Osteoblast (primary cell): Measurements from ENCODE around the gene MPPED2. TPM values are rescaled to one million over a fixed set of nuclear protein-coding genes. Genes with fewer than 3 reads are reported as not detected.

ENCODE experiments used
- DNase-seq: peaks from one replicate; pipeline ENCODE4 v3.0.0; 2011; ENCODE audit warnings: low spot score, mixed read lengths; ENCODE audit not compliant: insufficient read length; ENCODE audit errors: missing footprints
- H2AFZ ChIP-seq: 2 replicates; pipeline ENCODE4 v1.6.0; 2011; ENCODE audit warnings: mild to moderate bottlenecking, low read length
- H3K27ac ChIP-seq: 2 replicates; pipeline ENCODE4 v1.5.1; 2011; ENCODE audit warnings: mild to moderate bottlenecking, low read depth, low read length, moderate library complexity
- H3K27me3 ChIP-seq: 2 replicates; pipeline ENCODE4 v1.6.0; 2012; ENCODE audit warnings: mild to moderate bottlenecking, control low read depth, inconsistent platforms, low read length, moderate library complexity; ENCODE audit not compliant: insufficient read depth
- H3K36me3 ChIP-seq: 2 replicates; pipeline ENCODE4 v1.5.1; 2011; ENCODE audit warnings: mild to moderate bottlenecking, low read length, control low read depth, moderate library complexity; ENCODE audit not compliant: insufficient read depth
- H3K4me1 ChIP-seq: 2 replicates; pipeline ENCODE4 v1.5.1; 2011; ENCODE audit warnings: mild to moderate bottlenecking, low read length, control low read depth, moderate library complexity; ENCODE audit not compliant: insufficient read depth
- H3K4me2 ChIP-seq: 2 replicates; pipeline ENCODE4 v1.6.0; 2011; ENCODE audit warnings: mild to moderate bottlenecking, low read length; ENCODE audit not compliant: insufficient read depth
- H3K4me3 ChIP-seq: fragments of 200-600 bp; sonication (generic); 3 replicates; pipeline ENCODE4 v1.5.1; 2012; ENCODE audit warnings: mild to moderate bottlenecking, low read length, inconsistent platforms; ENCODE audit not compliant: insufficient read depth
- H3K79me2 ChIP-seq: 2 replicates; pipeline ENCODE4 v1.6.0; 2012; ENCODE audit warnings: mild to moderate bottlenecking, low read length, control low read depth, inconsistent platforms; ENCODE audit not compliant: insufficient read depth
- H3K9me3 ChIP-seq: 2 replicates; pipeline ENCODE4 v1.5.1; 2011; ENCODE audit warnings: low read depth, low read length, control low read depth
- H4K20me1 ChIP-seq: 2 replicates; pipeline ENCODE4 v1.6.0; 2012; ENCODE audit warnings: mild to moderate bottlenecking, low read length, control low read depth; ENCODE audit not compliant: insufficient read depth
- CTCF ChIP-seq: IDR thresholded peaks from 2 replicates; pipeline ENCODE4 v1.5.1; 2011; ENCODE audit warnings: mild to moderate bottlenecking, low read depth, low read length, moderate library complexity; ENCODE audit errors: extremely low read depth
- total RNA-seq: library from RNA; depleted of rRNA; stranded (reverse); fragments of >200 nt; gene quantifications from 2 replicates; pipeline ENCODE4 v1.2.3, GENCODE V29; 2012

The MPPED2 gene
- total RNA-seq, 1 donor: 2.2 TPM

DNA sequence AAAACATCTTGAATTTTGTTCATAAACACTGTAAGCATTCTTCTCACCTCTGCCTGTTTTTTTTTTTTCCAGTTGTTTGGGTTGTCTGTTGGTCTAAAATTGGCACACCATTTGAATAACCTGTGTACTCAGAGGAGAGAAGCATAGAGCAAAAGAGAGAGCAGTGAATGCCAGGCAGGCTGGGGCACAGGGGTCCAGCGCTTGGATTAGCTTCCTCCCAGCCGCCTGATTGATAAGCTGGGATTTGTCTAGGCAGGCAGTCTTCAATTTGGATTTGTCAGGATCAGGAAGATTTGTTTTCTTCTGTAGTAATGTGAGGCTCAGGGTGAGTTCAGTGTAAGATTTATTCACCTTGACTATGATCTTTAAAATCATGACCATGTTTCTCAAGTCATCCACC is 204.3 kb downstream of the MPPED2 start:
- Histone ChIP-seq H3K9me3 (no peaks in the 10 kb centered on the region), H3K4me3 (no peak overlapping the region), H3K79me2 (no peaks in the 10 kb centered on the region), H3K4me2 (no peak overlapping the region), H3K36me3 (no peaks in the 10 kb centered on the region), H3K4me1 (no peaks in the 10 kb centered on the region), H4K20me1 (no peaks in the 10 kb centered on the region), H3K27ac (no peak overlapping the region), H2AFZ (no peak overlapping the region), H3K27me3 (no peaks in the 10 kb centered on the region)
- no peak for DNase-seq
- no peak for TF ChIP-seq CTCF

- no peak overlapping the region for H3K4me3 ChIP-seq
- no peaks in the 10 kb centered on the region for H3K36me3 ChIP-seq
- no peak overlapping the region for H3K27ac ChIP-seq
- no peak overlapping the region for H3K4me2 ChIP-seq
- DNase-seq: no peak
- no peaks in the 10 kb centered on the region for H3K27me3 ChIP-seq
- no peak overlapping the region for H2AFZ ChIP-seq
- no peaks in the 10 kb centered on the region for H3K9me3 ChIP-seq
- no peaks in the 10 kb centered on the region for H3K4me1 ChIP-seq
- no peaks in the 10 kb centered on the region for H4K20me1 ChIP-seq
- no peak for TF ChIP-seq CTCF
- no peaks in the 10 kb centered on the region for H3K79me2 ChIP-seq
These were observed 205.3 kb downstream of the MPPED2 start for GRCh38 chr11:30380846-30381245.

- Histone ChIP-seq H3K4me1 (no peaks in the 10 kb centered on the region), H2AFZ (no peak overlapping the region), H3K4me3 (no peak overlapping the region), H3K9me3 (no peaks in the 10 kb centered on the region), H4K20me1 (no peaks in the 10 kb centered on the region), H3K36me3 (no peaks in the 10 kb centered on the region), H3K4me2 (no peak overlapping the region), H3K27ac (no peak overlapping the region), H3K27me3 (no peaks in the 10 kb centered on the region), H3K79me2 (no peaks in the 10 kb centered on the region)
- TF ChIP-seq CTCF: no peak
- peak; percentile 39 for DNase-seq
These were observed 208.8 kb downstream of the MPPED2 start for GRCh38 chr11:30377347-30377746.

DNA sequence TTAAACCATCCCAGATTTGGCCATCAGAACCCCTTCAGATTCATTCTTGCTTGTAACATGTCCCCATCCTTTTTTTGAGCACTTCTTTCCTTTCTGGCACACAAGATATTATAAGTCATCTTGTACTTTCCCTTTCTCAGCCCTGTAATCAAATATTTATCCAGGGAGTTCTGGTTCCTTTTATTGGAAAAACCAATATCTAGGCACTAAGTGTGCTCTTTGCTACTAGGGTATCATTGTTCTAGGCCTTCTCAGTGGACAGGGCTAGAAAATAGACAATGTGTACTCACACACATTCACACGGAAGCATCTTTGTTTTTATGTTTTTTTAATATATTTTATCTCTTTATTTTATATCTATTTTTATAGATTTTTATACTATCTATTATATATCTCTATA is 216.0 kb downstream of the MPPED2 start:
- Histone ChIP-seq H4K20me1 (no peaks in the 10 kb centered on the region), H3K4me1 (no peaks in the 10 kb centered on the region), H3K27ac (no peak overlapping the region), H3K4me3 (no peak overlapping the region), H3K36me3 (no peaks in the 10 kb centered on the region), H3K4me2 (no peak overlapping the region), H3K9me3 (no peaks in the 10 kb centered on the region), H3K27me3 (no peaks in the 10 kb centered on the region), H2AFZ (no peak overlapping the region), H3K79me2 (no peaks in the 10 kb centered on the region)
- no peak for TF ChIP-seq CTCF
- no peak for DNase-seq
